Progenitor cell of endocrine pancreas (in vitro differentiated cells): ENCODE measurements around the gene NTPCR. TPM values are rescaled to one million over a fixed set of nuclear protein-coding genes. Genes with fewer than 3 reads are reported as not detected.

Source experiments
- DNase-seq: peaks from one replicate; pipeline ENCODE4 v3.0.0; 2021; ENCODE audit warnings: low spot score; ENCODE audit not compliant: unreplicated experiment
- H3K27ac Mint-ChIP-seq: 2 replicates; pipeline ENCODE4 v1.8.0; 2021; ENCODE audit warnings: mild to moderate bottlenecking, moderate library complexity, mixed read lengths
- H3K27me3 Mint-ChIP-seq: 2 replicates; pipeline ENCODE4 v1.8.0; 2021; ENCODE audit warnings: mixed read lengths
- H3K36me3 Mint-ChIP-seq: 2 replicates; pipeline ENCODE4 v1.8.0; 2022; ENCODE audit warnings: mixed read lengths; ENCODE audit not compliant: insufficient read depth
- H3K4me1 Mint-ChIP-seq: 2 replicates; pipeline ENCODE4 v1.8.0; 2021; ENCODE audit warnings: low read depth, mixed read lengths
- H3K4me3 Mint-ChIP-seq: 2 replicates; pipeline ENCODE4 v1.8.0; 2021; ENCODE audit warnings: low read depth, mild to moderate bottlenecking, moderate library complexity, mixed read lengths
- H3K9me3 Mint-ChIP-seq: 2 replicates; pipeline ENCODE4 v1.8.0; 2021; ENCODE audit warnings: low read depth, mixed read lengths
- CTCF ChIP-seq: fragments of 200-600 bp; sonication (generic); IDR thresholded peaks from one replicate; pipeline ENCODE4 v1.5.0; 2021; ENCODE audit warnings: antibody characterized with exemption, mild to moderate bottlenecking; ENCODE audit not compliant: unreplicated experiment
- total RNA-seq: library from RNA; stranded (reverse); gene quantifications from 2 replicates; pipeline ENCODE4 v1.2.1, GENCODE V29; 2021

Gene NTPCR
- total RNA-seq, 1 donor from 2014 or later: 59.0 TPM

- no peak overlapping the region for H3K27ac Mint-ChIP-seq
- TF ChIP-seq CTCF: no peak
- no peak overlapping the region for H3K4me3 Mint-ChIP-seq
- no peaks in the 10 kb centered on the region for H3K27me3 Mint-ChIP-seq
- peaks cover 15% of the 10 kb centered on the region for H3K9me3 Mint-ChIP-seq
- DNase-seq: no peak
- H3K4me1 Mint-ChIP-seq: peaks cover 16% of the 10 kb centered on the region
- peaks cover 41% of the 10 kb centered on the region for H3K36me3 Mint-ChIP-seq
Measured at GRCh38 chr1:232992227-232992626, 41.8 kb downstream of the NTPCR start.

GRCh38 chr1:232993555-232993954, 43.1 kb downstream of the NTPCR start:
- no peak for TF ChIP-seq CTCF
- peaks cover 17% of the 10 kb centered on the region for H3K4me1 Mint-ChIP-seq
- no peak overlapping the region for H3K4me3 Mint-ChIP-seq
- peaks cover 52% of the 10 kb centered on the region for H3K36me3 Mint-ChIP-seq
- H3K9me3 Mint-ChIP-seq: peaks cover 15% of the 10 kb centered on the region
- DNase-seq: no peak
- H3K27me3 Mint-ChIP-seq: no peaks in the 10 kb centered on the region
- no peak overlapping the region for H3K27ac Mint-ChIP-seq

GRCh38 chr1:232995189-232995588, 44.8 kb downstream of the NTPCR start:
- DNase-seq: no peak
- H3K4me1 Mint-ChIP-seq: peaks cover 17% of the 10 kb centered on the region
- no peak overlapping the region for H3K4me3 Mint-ChIP-seq
- H3K27me3 Mint-ChIP-seq: no peaks in the 10 kb centered on the region
- H3K9me3 Mint-ChIP-seq: peaks cover 15% of the 10 kb centered on the region
- no peak overlapping the region for H3K27ac Mint-ChIP-seq
- H3K36me3 Mint-ChIP-seq: peaks cover 55% of the 10 kb centered on the region
- TF ChIP-seq CTCF: no peak

DNA sequence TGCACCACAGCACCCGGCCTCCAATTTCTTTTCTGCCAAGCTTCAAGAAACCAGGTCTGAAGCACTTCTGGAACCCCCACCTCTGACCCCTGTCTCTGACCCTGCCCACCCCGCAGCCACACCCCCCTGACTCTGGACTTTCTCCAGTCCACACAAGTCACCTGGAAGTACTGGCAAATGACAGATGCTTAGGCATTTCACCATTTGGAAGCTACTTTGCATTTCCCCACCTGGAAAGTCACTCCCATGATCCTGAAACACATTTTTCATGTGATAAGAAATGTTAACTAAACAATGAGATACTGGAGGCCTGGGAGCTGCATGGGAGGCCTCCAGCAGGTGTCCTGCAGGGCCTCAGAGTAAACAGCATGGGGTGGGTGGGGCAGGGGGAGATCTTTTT, 45.7 kb downstream of the NTPCR start:
- H3K9me3 Mint-ChIP-seq: peaks cover 15% of the 10 kb centered on the region
- no peak for TF ChIP-seq CTCF
- peaks cover 17% of the 10 kb centered on the region for H3K4me1 Mint-ChIP-seq
- DNase-seq: no peak
- peak overlapping the region; percentile 39 for H3K27ac Mint-ChIP-seq
- peaks cover 59% of the 10 kb centered on the region for H3K36me3 Mint-ChIP-seq
- no peak overlapping the region for H3K4me3 Mint-ChIP-seq
- no peaks in the 10 kb centered on the region for H3K27me3 Mint-ChIP-seq

GRCh38 chr1:232998138-232998537, 47.7 kb downstream of the NTPCR start:
- Mint-ChIP-seq H3K4me1 (peaks cover 17% of the 10 kb centered on the region), H3K9me3 (peaks cover 10% of the 10 kb centered on the region), H3K27ac (no peak overlapping the region), H3K4me3 (no peak overlapping the region), H3K36me3 (peaks cover 52% of the 10 kb centered on the region), H3K27me3 (no peaks in the 10 kb centered on the region)
- TF ChIP-seq CTCF: no peak
- no peak for DNase-seq
